Transverse colon (tissue), 4 donors: Measurements from ENCODE around the gene VPREB3. TPM values are rescaled to one million over a fixed set of nuclear protein-coding genes. Genes with fewer than 3 reads are reported as not detected.
A peak's percentile ranks its signal among the peaks of the same experiment; 100 is the strongest.

Experiments
- DNase-seq: peaks from one replicate; pipeline ENCODE4 v3.0.0-alpha.2; 2019
- H3K27ac ChIP-seq, 4 donors: fragments of 200-600 bp; sonication (generic); 2 replicates each; pipeline ENCODE4 v1.5.1; 2016 to 2018; ENCODE audit warnings: inconsistent platforms in 4 of 4
- H3K27me3 ChIP-seq: fragments of 200-600 bp; sonication (generic); 2 replicates; pipeline ENCODE4 v1.5.1; 2017; ENCODE audit warnings: inconsistent platforms
- H3K36me3 ChIP-seq, 4 donors: fragments of 200-600 bp; sonication (generic); 2 replicates each; pipeline ENCODE4 v1.5.1; 2017 to 2019; ENCODE audit warnings: inconsistent platforms in 4 of 4
- H3K4me1 ChIP-seq, 4 donors: fragments of 200-600 bp; sonication (generic); 2 replicates each; pipeline ENCODE4 v1.5.1; 2017 to 2020; ENCODE audit warnings: inconsistent platforms in 4 of 4
- H3K4me3 ChIP-seq, 4 donors: fragments of 200-600 bp; sonication (generic); 1 replicate in 1 of 4; 2 replicates in 3 of 4; pipeline versions ENCODE4 v1.5.1 to v1.6.1; 2017 to 2019; ENCODE audit warnings: inconsistent platforms in 4 of 4
- H3K9me3 ChIP-seq, 2 donors: fragments of 200-600 bp; sonication (generic); 2 replicates each; pipeline ENCODE4 v1.5.1; 2017 to 2019; ENCODE audit warnings: inconsistent platforms in 2 of 2
- EP300 ChIP-seq: sonication (generic); formaldehyde crosslinking; IDR thresholded peaks from one replicate; pipeline ENCODE4 v1.6.1; 2017; ENCODE audit warnings: antibody characterized with exemption, low read depth
- POLR2A ChIP-seq: fragments of 450-650 bp; IDR thresholded peaks from one replicate; pipeline ENCODE4 v1.6.1; 2016; ENCODE audit warnings: antibody characterized with exemption, mild to moderate bottlenecking, moderate library complexity
- POLR2AphosphoS5 ChIP-seq, 3 donors: sonication (generic); formaldehyde crosslinking; IDR thresholded peaks; one replicate each; pipeline ENCODE4 v1.6.1; 2016; ENCODE audit warnings: antibody characterized with exemption in 3 of 3
- WGBS, 2 donors: methylation state at CpG; one replicate each; pipeline ENCODE4 v1.1.5; 2018; ENCODE audit warnings: low coverage in 1 of 2; 5-methylcytosine and 5-hydroxymethylcytosine counted together
- in situ Hi-C, 4 donors: fragments of 200-750 bp; cut with MboI; loops; one replicate each; pipeline versions ENCODE4 v1.15.0 to v1.15.1; 2017; ENCODE audit warnings: low sequenced_read_pairs in 3 of 4, low pct_ligation_motif_present in 1 of 4, low pct_unique_long_range_greater_than_20kb in 1 of 4
- intact Hi-C: fragments of 100-400 bp; cut with DNase I; formaldehyde crosslinking; loops from one replicate; pipeline ENCODE4 v1.15.1; 2023; ENCODE audit warnings: low total_unique reads
- total RNA-seq, 4 donors: library from RNA; depleted of rRNA; stranded (reverse); fragments of >200 nt; gene quantifications; one replicate each; pipeline ENCODE4 v1.1.0, GENCODE V29; 2016
- TF ChIP-seq, protein P1 (sequence below), 5 experiments: fragments of 200-600 bp in 3 of 5; fragments of 450-650 bp in 2 of 5; sonication (generic) in 3 of 5; IDR thresholded peaks; 1 replicate in 2 of 5; 2 replicates in 3 of 5; pipeline ENCODE4 v1.5.1; 2016 to 2017; ENCODE audit warnings: antibody characterized with exemption in 5 of 5, inconsistent platforms in 3 of 5, mild to moderate bottlenecking in 2 of 5, moderate library complexity in 1 of 5

The VPREB3 gene
- total RNA-seq, 4 donors from 2014 or later: 2.6 to 5.4 TPM; not detected in 2

- WGBS, 2 donors: 70% methylated on average over 6 of the region's 6 CpGs; no CpG with 5 or more reads in 1 of the 2 donors
- H3K36me3 ChIP-seq: no peaks in the 10 kb centered on the region
- TF ChIP-seq POLR2AphosphoS5 (IDR thresholded peaks at IDR 0.05) (no peak), EP300 (no peak)
- in situ Hi-C loops (no loop called here), intact Hi-C loops (loop anchor here (2.0 kb wide), 1 partner anchor 79 kb away; no protein-coding TSS in a partner anchor)
- peaks cover 13 to 62% (median 42%) of the 10 kb centered on the region in 4 donors for H3K4me1 ChIP-seq
- DNase-seq: no peak
- H3K27me3 ChIP-seq: no peaks in the 10 kb centered on the region
- no peaks in the 10 kb centered on the region for H3K9me3 ChIP-seq
- no peak overlapping the region for H3K4me3 ChIP-seq
- H3K27ac ChIP-seq: peak overlapping the region in 1 of 4 donors; percentile 93
These were observed 15.2 kb upstream of the VPREB3 start for GRCh38 chr22:23769321-23769965.

DNA sequence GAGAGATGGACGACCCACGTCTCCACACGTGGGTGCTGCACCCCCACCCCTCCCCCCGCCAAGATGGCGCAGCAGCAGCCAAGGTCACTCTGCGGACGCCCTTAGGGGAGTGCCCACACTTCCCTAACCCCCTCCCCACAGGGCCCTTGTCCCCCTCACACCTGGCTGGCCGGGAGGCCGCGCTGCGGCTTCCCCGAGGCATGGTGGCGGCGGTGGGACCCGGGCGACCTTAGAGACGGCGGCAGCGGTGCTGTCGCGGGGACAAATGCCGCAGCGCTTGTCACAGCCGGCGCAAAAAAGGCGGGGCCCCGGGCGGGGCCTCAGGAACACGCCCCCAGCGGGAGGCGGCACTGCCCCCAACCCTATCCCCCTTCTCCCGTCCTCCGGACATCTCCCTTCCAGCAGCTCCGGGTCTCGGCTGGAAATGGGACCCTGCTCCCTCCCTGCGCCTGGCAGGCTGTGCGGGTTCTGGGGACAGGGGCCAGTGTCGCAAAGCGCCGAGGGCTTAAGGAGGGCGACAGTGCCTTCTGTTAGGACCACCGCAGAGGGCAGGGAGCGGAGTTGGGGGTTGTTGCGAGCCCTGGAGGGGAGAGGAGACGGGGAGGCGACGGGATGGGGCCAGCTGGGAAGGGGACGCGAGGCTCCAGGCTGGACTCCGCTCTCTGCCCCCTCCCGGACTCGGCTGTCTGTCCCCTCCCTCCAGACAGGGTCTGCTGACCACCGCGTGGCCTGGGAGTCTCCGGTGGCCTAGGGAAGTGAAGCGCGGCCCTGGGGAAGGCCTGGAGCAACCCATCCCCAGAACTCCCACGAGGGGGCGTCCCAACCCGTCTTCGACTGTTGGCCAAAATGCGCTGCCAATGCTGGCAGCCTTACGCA is 13.7 kb upstream of the VPREB3 start, which contains the start of gene CHCHD10:
CHCHD10 (minus strand) TSS at position 300 of the 876 bp plus-strand sequence; CDS start at position 202, 98 bp downstream.
- H3K9me3 ChIP-seq: no peaks in the 10 kb centered on the region
- peak within 1 kb of the TSS; percentile 67 to 80 (median 72) for H3K4me3 ChIP-seq
- peak; percentile 90 for DNase-seq
- 1% methylated on average over 42 of the region's 63 CpGs; no CpG with 5 or more reads in 1 of the 2 donors for WGBS, 2 donors
- H3K4me1 ChIP-seq: peaks cover 17 to 61% (median 39%) of the 10 kb centered on the region in 4 donors
- TF ChIP-seq POLR2A (peak; percentile 94), EP300 (no peak), POLR2AphosphoS5 (IDR thresholded peaks at IDR 0.05) (peak; percentile 86 to 95 (median 92))
- TF ChIP-seq, protein P1, sequence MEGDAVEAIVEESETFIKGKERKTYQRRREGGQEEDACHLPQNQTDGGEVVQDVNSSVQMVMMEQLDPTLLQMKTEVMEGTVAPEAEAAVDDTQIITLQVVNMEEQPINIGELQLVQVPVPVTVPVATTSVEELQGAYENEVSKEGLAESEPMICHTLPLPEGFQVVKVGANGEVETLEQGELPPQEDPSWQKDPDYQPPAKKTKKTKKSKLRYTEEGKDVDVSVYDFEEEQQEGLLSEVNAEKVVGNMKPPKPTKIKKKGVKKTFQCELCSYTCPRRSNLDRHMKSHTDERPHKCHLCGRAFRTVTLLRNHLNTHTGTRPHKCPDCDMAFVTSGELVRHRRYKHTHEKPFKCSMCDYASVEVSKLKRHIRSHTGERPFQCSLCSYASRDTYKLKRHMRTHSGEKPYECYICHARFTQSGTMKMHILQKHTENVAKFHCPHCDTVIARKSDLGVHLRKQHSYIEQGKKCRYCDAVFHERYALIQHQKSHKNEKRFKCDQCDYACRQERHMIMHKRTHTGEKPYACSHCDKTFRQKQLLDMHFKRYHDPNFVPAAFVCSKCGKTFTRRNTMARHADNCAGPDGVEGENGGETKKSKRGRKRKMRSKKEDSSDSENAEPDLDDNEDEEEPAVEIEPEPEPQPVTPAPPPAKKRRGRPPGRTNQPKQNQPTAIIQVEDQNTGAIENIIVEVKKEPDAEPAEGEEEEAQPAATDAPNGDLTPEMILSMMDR (IDR thresholded peaks at IDR 0.05): peak; percentile 73 to 89 (median 86)
- intact Hi-C loops (loop anchor here (2.0 kb wide), 1 partner anchor 81 kb away; no protein-coding TSS in a partner anchor), in situ Hi-C loops (no loop called here)
- peak within 1 kb of the TSS; percentile 88 to 93 (median 89) for H3K27ac ChIP-seq
- H3K36me3 ChIP-seq: no peaks in the 10 kb centered on the region
- H3K27me3 ChIP-seq: no peaks in the 10 kb centered on the region

DNA sequence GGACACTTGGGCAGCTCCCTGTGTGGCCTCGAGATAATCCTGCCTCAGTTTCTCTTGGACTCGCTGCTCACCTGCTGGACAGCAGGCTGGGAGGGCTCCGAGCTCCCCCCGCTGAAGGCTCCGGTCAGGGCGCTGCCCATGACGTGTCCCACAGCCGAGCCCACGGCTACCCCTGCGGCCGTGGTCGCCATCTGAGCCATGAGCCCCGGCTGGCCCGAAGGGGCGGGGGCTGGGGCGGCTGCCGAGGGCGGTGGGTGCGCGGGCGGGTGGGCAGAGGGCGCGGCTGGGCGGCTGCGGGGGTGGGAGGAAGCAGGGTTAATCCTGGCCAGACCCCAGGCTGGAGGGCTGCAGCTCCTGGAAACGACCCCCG is 13.1 kb upstream of the VPREB3 start:
- no peak for DNase-seq
- WGBS, 2 donors: 6% methylated on average over 14 of the region's 27 CpGs; no CpG with 5 or more reads in 1 of the 2 donors
- H3K4me1 ChIP-seq: peaks cover 16 to 63% (median 35%) of the 10 kb centered on the region in 4 donors

More for the DNA sequence above, 13.1 kb upstream of the VPREB3 start:
- Histone ChIP-seq H3K4me3 (peak overlapping the region; percentile 67 to 80 (median 72)), H3K36me3 (no peaks in the 10 kb centered on the region), H3K9me3 (no peaks in the 10 kb centered on the region), H3K27me3 (no peaks in the 10 kb centered on the region), H3K27ac (peak overlapping the region; percentile 88 to 93 (median 89))
- TF ChIP-seq POLR2A (no peak), EP300 (no peak), POLR2AphosphoS5 (IDR thresholded peaks at IDR 0.05) (no peak)
- TF ChIP-seq, protein P1 (IDR thresholded peaks at IDR 0.05): no peak
- intact Hi-C loops (no loop called here), in situ Hi-C loops (no loop called here)
